ENCODE measurements around the gene DCAF16. TPM values are rescaled to one million over a fixed set of nuclear protein-coding genes. Genes with fewer than 3 reads are reported as not detected.

Gene DCAF16
- total RNA-seq, 4 donors from 2014 or later, result 5.6 to 28.2 (median 12.2) TPM

DNA sequence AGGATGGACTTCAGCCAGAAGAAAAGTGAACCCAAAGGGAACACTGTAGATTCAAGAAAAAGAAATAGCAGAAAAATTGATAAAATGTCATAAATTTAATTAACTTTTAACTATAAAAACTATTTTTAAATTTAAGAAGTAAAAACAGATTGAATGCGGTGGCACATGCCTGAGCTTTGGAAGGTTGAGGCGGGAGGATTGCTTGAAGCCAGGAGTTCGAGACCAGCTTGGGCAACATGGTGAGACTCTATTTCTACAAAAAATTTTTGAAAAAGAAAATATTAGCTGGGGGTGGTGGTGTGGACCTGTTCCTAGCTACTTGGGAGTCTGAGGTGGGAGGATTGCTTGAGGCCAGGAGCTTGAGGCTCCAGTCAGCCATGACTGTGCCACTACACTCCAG, 32.1 kb downstream of the DCAF16 start:
- H3K4me3 ChIP-seq, result no peak overlapping the region
- TF ChIP-seq POLR2A (IDR thresholded peaks at IDR 0.05) (no peak), CTCF (IDR thresholded peaks at IDR 0.05) (no peak)
- H3K27me3 ChIP-seq, result peaks cover 0 to 43% (median 2%) of the 10 kb centered on the region in 4 donors
- no peak for DNase-seq
- intact Hi-C loops (cut with DNase I), result no loop called here
- no peaks in the 10 kb centered on the region for H3K36me3 ChIP-seq
- H3K4me1 ChIP-seq, result peaks cover 15 to 24% (median 17%) of the 10 kb centered on the region in 3 donors
- WGBS, 2 donors, result 79 to 93% methylated on average over 3 of the region's 3 CpGs
- no peak overlapping the region for H3K27ac ChIP-seq
- H3K9me3 ChIP-seq, result no peaks in the 10 kb centered on the region

DNA sequence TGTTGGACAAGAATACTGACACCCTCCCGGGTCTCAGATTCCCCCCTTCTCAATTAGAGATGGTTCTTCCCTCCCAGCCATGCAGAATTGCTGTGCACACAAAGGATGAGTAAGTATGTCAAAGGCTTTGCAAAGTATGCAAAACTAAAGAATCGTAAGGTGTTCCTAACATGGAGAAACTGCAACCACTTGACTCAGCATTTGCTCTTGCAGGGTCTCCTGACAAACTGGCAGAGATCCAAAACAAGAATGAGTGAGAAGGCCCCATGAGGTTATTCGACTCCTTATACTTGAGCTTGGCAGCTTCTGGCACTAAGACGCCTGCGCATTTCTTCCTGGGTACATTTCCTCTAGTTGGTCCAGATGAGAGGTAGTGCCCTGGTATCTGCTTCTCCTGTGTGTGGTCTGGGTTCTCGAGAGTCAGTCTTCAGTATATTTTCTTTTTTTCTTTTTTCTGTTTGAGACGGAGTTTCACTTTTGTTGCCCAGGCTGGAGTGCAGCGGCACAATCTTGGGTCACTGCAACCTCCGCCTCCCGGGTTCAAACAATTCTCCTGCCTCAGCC, 37.3 kb downstream of the DCAF16 start:
- no peaks in the 10 kb centered on the region for H3K36me3 ChIP-seq
- H3K27ac ChIP-seq, result no peak overlapping the region
- WGBS, 2 donors, result 77 to 81% methylated on average over 10 of the region's 10 CpGs
- intact Hi-C loops (cut with DNase I), result no loop called here
- peaks cover 0 to 17% (median 0%) of the 10 kb centered on the region in 3 donors for H3K4me1 ChIP-seq
- TF ChIP-seq CTCF (IDR thresholded peaks at IDR 0.05) (no peak), POLR2A (IDR thresholded peaks at IDR 0.05) (no peak)
- peaks cover 0 to under 1% (median 0%) of the 10 kb centered on the region in 4 donors for H3K27me3 ChIP-seq
- no peak for DNase-seq
- no peak overlapping the region for H3K4me3 ChIP-seq
- no peaks in the 10 kb centered on the region for H3K9me3 ChIP-seq

GRCh38 chr4:17771284-17771908, 39.2 kb downstream of the DCAF16 start:
- H3K4me3 ChIP-seq, result no peak overlapping the region
- intact Hi-C loops (cut with DNase I), result no loop called here
- no peaks in the 10 kb centered on the region for H3K27me3 ChIP-seq
- H3K4me1 ChIP-seq, result peaks cover 0 to 17% (median 0%) of the 10 kb centered on the region in 3 donors
- peak overlapping the region; percentile 40 to 83 (median 66) for H3K27ac ChIP-seq
- TF ChIP-seq CTCF (IDR thresholded peaks at IDR 0.05), result no peak
- peaks cover 0 to 7% (median 0%) of the 10 kb centered on the region in 3 donors for H3K9me3 ChIP-seq
- no peaks in the 10 kb centered on the region for H3K36me3 ChIP-seq
- WGBS, 2 donors, result 35 to 42% methylated on average over 7 to 8 of the region's 8 CpGs
- DNase-seq, result no peak

DNA sequence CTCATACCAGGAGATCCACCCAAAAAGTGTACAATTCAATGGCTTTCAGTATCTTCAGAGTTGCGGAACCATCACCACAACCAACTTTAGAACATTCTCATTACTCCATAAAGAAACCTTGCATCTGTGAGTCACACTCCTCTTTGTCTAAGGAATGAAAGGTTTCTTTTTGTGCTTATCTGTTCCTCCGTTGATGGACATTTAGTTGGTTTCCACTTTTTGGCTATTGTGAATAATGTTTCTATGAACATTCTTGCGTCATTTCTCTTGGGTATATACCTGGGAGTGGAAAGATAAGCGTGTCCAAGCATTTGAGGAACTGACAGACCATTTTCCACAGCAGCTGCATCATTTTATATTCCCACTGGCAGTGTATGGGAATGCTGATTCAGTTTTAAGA, 39.7 kb downstream of the DCAF16 start:
- H3K4me1 ChIP-seq, result peaks cover 0 to 17% (median 0%) of the 10 kb centered on the region in 3 donors
- H3K27ac ChIP-seq, result peak overlapping the region; percentile 42 to 83 (median 66)
- peaks cover 0 to 7% (median 0%) of the 10 kb centered on the region in 3 donors for H3K9me3 ChIP-seq
- whole genome bisulfite sequencing, 2 donors, result 38 to 45% methylated on average over 4 of the region's 4 CpGs
- no peaks in the 10 kb centered on the region for H3K27me3 ChIP-seq
- TF ChIP-seq CTCF (IDR thresholded peaks at IDR 0.05) (no peak), POLR2A (IDR thresholded peaks at IDR 0.05) (no peak)
- H3K36me3 ChIP-seq, result no peaks in the 10 kb centered on the region
- H3K4me3 ChIP-seq, result no peak overlapping the region
- intact Hi-C loops (cut with DNase I), result no loop called here
- no peak for DNase-seq

DNA sequence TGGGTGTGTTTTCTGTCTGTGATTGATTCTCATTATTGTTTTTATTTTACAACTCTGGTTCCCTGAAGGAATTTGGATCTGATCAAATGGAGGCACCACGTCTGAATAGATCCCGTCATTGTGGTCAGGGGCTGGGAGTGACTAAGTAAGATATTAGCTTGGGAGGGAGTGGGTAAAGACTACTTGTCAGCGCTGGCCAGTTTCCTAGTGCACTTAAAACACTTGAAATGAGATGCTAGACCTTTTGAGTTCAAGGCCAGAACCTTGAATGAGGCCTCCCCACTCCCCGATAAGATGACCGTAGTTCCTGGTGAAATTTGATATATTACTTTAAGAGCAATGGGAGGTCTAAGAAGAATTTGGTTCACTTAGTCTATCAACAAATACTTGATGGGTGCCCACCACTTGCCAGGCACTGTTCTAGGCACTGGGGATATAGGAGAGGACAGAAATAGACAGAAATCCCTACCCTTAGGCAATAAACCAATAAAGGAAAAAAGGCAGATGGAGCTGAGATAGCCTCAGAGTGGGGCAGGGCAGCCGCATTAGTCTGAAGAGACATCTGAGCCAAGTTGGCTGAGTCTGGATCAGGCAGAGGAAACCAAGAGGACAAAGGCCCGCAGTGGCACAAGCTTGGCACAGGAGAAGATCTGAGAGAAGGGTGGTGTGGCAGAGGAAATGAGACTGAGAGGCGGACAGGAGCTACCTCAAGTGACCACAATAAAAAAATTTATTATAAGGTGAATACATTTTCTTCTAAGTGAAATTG, 41.0 kb downstream of the DCAF16 start:
- no peak for TF ChIP-seq CTCF (IDR thresholded peaks at IDR 0.05)
- no peak for TF ChIP-seq POLR2A (IDR thresholded peaks at IDR 0.05)
- Histone ChIP-seq H3K4me1 (peaks cover 0 to 17% (median 0%) of the 10 kb centered on the region in 3 donors), H3K27ac (no peak overlapping the region), H3K36me3 (no peaks in the 10 kb centered on the region), H3K27me3 (no peaks in the 10 kb centered on the region), H3K4me3 (no peak overlapping the region), H3K9me3 (peaks cover 0 to 7% (median 0%) of the 10 kb centered on the region in 3 donors)
- no peak for DNase-seq
- intact Hi-C loops (cut with DNase I), result no loop called here
- WGBS, 2 donors, result 61 to 63% methylated on average over 8 of the region's 8 CpGs
